Astrocyte of the cerebellum (primary cell): ENCODE data around the gene RPS6KA2.

Source experiments
- DNase-seq: peaks from one replicate; pipeline ENCODE4 v3.0.0-alpha.2; 2011; ENCODE audit warnings: low read depth
- H3K4me3 ChIP-seq: 2 replicates; pipeline ENCODE4 v1.5.1; 2011; ENCODE audit warnings: mild to moderate bottlenecking, low read depth, low read length, moderate library complexity
- CTCF ChIP-seq: IDR thresholded peaks from 2 replicates; pipeline ENCODE4 v1.5.1; 2012; ENCODE audit warnings: low read length, low read depth, moderate library complexity, mild to moderate bottlenecking; ENCODE audit errors: missing control alignments
- in situ Hi-C: cut with HindIII; loops from 2 replicates; pipeline ENCODE4 v1.10.0; 2017; ENCODE audit warnings: low sequenced_read_pairs

RPS6KA2 gene

GRCh38 chr6:166559662-166560061 lies 67.4 kb downstream of the RPS6KA2 start:
- H3K4me3 ChIP-seq: no peak overlapping the region
- TF ChIP-seq CTCF: no peak
- DNase-seq: no peak
- in situ Hi-C loops: no loop called here

DNA sequence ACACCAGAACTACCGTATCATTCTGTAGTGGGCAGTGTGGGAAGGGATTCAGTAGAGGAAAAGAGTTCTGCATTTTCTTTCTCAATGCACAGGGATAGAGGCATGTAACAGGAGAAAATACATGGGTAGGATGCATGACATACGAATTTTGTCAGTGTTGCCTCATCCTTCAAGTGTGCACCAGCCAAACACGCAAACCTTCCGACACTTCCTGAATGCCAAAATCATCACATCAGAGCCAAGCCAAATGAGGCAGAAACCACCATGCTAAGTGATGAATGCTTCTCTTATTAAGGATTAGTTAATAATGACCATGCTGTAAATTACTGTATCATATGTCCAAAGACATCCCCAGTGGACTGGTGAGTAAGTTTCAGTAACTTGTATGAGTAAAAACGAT lies 67.8 kb downstream of the RPS6KA2 start:
- no peak overlapping the region for H3K4me3 ChIP-seq
- in situ Hi-C loops: no loop called here
- TF ChIP-seq CTCF: no peak
- peak; percentile 46 for DNase-seq

- no peak overlapping the region for H3K4me3 ChIP-seq
- in situ Hi-C loops: no loop called here
- no peak for TF ChIP-seq CTCF
- DNase-seq: no peak
These were observed 68.7 kb downstream of the RPS6KA2 start for GRCh38 chr6:166558156-166559005.

DNA sequence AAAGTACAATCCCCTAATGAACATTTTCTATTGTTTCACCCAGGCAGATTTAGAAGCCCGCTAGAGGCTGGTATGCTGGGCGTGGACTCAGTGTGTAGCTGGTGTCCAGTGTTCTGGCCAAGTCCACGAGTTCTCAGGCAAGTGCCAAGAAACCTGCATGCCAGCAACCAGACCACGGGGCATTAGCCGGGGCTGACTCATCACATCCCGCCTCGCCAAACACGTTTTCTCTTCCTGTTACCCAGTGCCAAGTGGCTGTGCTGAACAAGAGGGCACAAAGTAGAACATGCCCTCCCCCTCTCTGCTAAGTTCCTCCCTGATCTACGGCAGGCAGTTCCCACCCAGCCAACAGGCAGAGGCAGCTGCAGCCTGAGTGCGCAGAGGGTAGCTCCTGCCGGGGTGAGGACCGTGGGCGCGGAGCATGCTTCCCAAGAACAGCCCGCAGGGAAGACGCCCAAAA lies 70.2 kb downstream of the RPS6KA2 start:
- DNase-seq: peak; percentile 95
- in situ Hi-C loops: no loop called here
- H3K4me3 ChIP-seq: peak overlapping the region; percentile 1
- TF ChIP-seq CTCF: peak; percentile 6

GRCh38 chr6:166556336-166556735 lies 70.7 kb downstream of the RPS6KA2 start:
- in situ Hi-C loops: no loop called here
- no peak for TF ChIP-seq CTCF
- DNase-seq: peak; percentile 62
- H3K4me3 ChIP-seq: no peak overlapping the region

DNA sequence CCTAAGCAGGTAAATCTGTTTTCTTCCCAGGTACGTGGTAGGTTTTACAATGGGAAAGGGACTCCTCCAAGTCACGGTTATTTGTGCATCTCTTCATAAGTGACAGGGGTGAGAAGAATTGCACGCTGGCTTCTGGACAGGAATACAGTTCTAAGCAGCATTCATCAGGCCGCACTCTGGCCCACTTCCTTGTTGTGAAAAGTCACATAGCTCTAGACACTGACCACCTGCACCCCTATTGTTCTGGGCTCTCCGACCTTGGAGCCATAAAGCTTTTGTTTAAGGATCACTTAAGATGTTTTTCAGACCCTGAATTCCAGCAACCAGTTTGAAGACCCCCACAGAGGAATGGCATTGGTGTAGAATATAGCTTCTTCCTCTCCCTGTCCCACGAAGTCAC lies 72.0 kb downstream of the RPS6KA2 start:
- in situ Hi-C loops: no loop called here
- TF ChIP-seq CTCF: no peak
- no peak for DNase-seq

GRCh38 chr6:166554316-166554715 lies 72.7 kb downstream of the RPS6KA2 start:
- no peak overlapping the region for H3K4me3 ChIP-seq
- no peak for TF ChIP-seq CTCF
- in situ Hi-C loops: no loop called here
- no peak for DNase-seq

More for the DNA sequence above, 72.0 kb downstream of the RPS6KA2 start:
- H3K4me3 ChIP-seq: no peak overlapping the region
